DMS53 (cell line): ENCODE measurements around the gene PRAMEF12.
"Not testable (repeated sequence)": the region's sequence is repeated elsewhere in the genome, so short reads cannot be mapped to it uniquely, and the experiment has no call there.

Experiments used
- DNase-seq: peaks from one replicate; lab custom pipeline; 2025; lab: John Stamatoyannopoulos, UW

PRAMEF12 gene

GRCh38 chr1:12770620-12771019 lies 2.9 kb upstream of the PRAMEF12 start:
- no peak for DNase-seq

GRCh38 chr1:12771186-12771585 lies 2.4 kb upstream of the PRAMEF12 start:
- no peak for DNase-seq

GRCh38 chr1:12772520-12772919 lies 1.0 kb upstream of the PRAMEF12 start:
- no peak for DNase-seq

- DNase-seq = no peak
Observed at GRCh38 chr1:12774801-12775345, 1.3 kb downstream of the PRAMEF12 start.

- DNase-seq = no peak
Observed at GRCh38 chr1:12775443-12775842, 1.9 kb downstream of the PRAMEF12 start.

- DNase-seq = no peak
Observed at GRCh38 chr1:12776801-12777557, 3.4 kb downstream of the PRAMEF12 start.

- no peak for DNase-seq
Observed at GRCh38 chr1:12778061-12778460, 4.5 kb downstream of the PRAMEF12 start.

- no peak for DNase-seq
Observed at GRCh38 chr1:12778907-12779306, 5.4 kb downstream of the PRAMEF12 start.

- peak; percentile 47 for DNase-seq
Observed at GRCh38 chr1:12781488-12781887, 8.0 kb downstream of the PRAMEF12 start.

- peak; percentile 55 for DNase-seq
Observed at GRCh38 chr1:12783783-12784182, 10.2 kb downstream of the PRAMEF12 start.

- not testable (repeated sequence) for DNase-seq
Observed at GRCh38 chr1:12784729-12785128, 11.2 kb downstream of the PRAMEF12 start.

GRCh38 chr1:12791097-12791496 lies 17.6 kb downstream of the PRAMEF12 start, which contains the start of gene PRAMEF1:
TSS of gene PRAMEF1 (plus strand) at chr1:12791397. CDS start at chr1:12793228, 1,831 bp downstream.
- not testable (repeated sequence) for DNase-seq

- no peak for DNase-seq
Observed at GRCh38 chr1:12798911-12799310, 25.4 kb downstream of the PRAMEF12 start.

- no peak for DNase-seq
Observed at GRCh38 chr1:12799730-12800129, 26.2 kb downstream of the PRAMEF12 start.

GRCh38 chr1:12809933-12810332 lies 36.4 kb downstream of the PRAMEF12 start:
- no peak for DNase-seq

- DNase-seq = no peak
Observed at GRCh38 chr1:12810691-12811408, 37.3 kb downstream of the PRAMEF12 start.

- no peak for DNase-seq
Observed at GRCh38 chr1:12811409-12811784, 37.9 kb downstream of the PRAMEF12 start.

- not testable (repeated sequence) for DNase-seq
Observed at GRCh38 chr1:12819061-12819460, 45.5 kb downstream of the PRAMEF12 start.
